ENCODE measurements around the gene L3MBTL2. TPM values are rescaled to one million over a fixed set of nuclear protein-coding genes. Genes with fewer than 3 reads are reported as not detected.

Gene L3MBTL2
- total and polyA plus RNA-seq, 4 donors, result 8.7 to 17.4 (median 12.3) TPM

DNA sequence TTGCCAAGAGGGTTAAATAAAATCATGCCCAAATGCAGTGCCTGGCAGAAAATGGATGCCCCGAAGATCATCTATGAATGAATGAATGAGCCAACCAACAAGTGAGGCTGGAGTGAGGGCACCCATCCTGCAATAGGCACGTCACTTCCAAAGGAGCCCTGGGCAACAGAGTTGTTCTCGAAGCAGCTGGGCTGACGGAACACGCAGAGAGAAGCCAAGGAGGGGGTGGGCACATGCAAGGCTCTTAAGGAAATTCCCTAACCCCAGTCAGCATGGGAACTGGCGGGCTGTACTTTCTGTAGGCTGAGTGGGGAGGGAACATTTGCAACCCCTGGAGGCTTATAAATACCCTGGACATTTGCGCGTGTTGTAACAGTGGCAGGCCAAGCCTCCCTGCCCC, 47.3 kb downstream of the L3MBTL2 start (continued):
- TF ChIP-seq, protein P1, sequence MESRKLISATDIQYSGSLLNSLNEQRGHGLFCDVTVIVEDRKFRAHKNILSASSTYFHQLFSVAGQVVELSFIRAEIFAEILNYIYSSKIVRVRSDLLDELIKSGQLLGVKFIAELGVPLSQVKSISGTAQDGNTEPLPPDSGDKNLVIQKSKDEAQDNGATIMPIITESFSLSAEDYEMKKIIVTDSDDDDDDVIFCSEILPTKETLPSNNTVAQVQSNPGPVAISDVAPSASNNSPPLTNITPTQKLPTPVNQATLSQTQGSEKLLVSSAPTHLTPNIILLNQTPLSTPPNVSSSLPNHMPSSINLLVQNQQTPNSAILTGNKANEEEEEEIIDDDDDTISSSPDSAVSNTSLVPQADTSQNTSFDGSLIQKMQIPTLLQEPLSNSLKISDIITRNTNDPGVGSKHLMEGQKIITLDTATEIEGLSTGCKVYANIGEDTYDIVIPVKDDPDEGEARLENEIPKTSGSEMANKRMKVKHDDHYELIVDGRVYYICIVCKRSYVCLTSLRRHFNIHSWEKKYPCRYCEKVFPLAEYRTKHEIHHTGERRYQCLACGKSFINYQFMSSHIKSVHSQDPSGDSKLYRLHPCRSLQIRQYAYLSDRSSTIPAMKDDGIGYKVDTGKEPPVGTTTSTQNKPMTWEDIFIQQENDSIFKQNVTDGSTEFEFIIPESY (IDR thresholded peaks at IDR 0.05), result no peak
- TF ChIP-seq RAD21 (IDR thresholded peaks at IDR 0.05), result no peak

DNA sequence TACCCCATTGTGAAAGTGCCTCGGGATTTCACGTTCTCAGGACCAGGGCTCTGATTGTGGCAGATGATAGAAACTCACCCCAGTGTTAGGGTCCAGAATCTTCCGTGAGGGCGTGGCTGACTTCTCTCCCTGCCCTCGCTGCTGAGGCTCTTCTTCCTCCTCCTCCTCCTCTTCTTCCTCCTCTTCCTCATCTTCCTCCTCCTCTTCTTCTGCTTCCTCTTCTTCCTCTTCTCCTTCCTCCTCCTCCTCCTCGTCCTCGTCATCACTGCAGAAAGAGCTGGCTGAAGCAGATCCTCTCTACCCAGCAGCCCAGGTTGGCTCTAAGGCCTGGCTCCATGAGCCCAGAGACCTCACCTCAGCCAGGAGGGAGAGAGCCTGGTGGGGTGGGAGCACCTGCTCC, 49.1 kb downstream of the L3MBTL2 start:
- H3K9ac ChIP-seq (ENCODE audit: low read depth in 1 of 2, low read length in 2 of 2), result no peak overlapping the region
- no peak overlapping the region for H3K27ac ChIP-seq (ENCODE audit: low read depth in 1 of 2, low read length in 2 of 2)
- peaks cover 16 to 86% (median 47%) of the 10 kb centered on the region in 4 donors for H3K36me3 ChIP-seq (ENCODE audit: control insufficient read depth in 4 of 4, insufficient read depth in 3 of 4, low read depth in 1 of 4, low read length in 3 of 4)
- no peak for DNase-seq (ENCODE audit: low spot score)
- no peaks in the 10 kb centered on the region for H3K27me3 ChIP-seq (ENCODE audit: control insufficient read depth in 4 of 4, insufficient read depth in 4 of 4, low read length in 3 of 4)
- H3K9me3 ChIP-seq (ENCODE audit: control insufficient read depth in 4 of 4, low read length in 3 of 4), result no peaks in the 10 kb centered on the region
- no peaks in the 10 kb centered on the region for H3K4me1 ChIP-seq (ENCODE audit: control insufficient read depth in 4 of 4, insufficient read depth in 4 of 4, low read length in 3 of 4)
- TF ChIP-seq FOXA2 (IDR thresholded peaks at IDR 0.05), result no peak
- no peak for TF ChIP-seq GABPA (IDR thresholded peaks at IDR 0.05 in 1 of 2, conservative IDR thresholded peaks at IDR 0.05 in 1 of 2)
- no peak for TF ChIP-seq YY1 (IDR thresholded peaks at IDR 0.05)
- TF ChIP-seq, protein P1 (IDR thresholded peaks at IDR 0.05), result no peak
- TF ChIP-seq EGR1 (IDR thresholded peaks at IDR 0.05; ENCODE audit: low read depth in 2 of 2), result no peak
- TF ChIP-seq REST (IDR thresholded peaks at IDR 0.05), result no peak
- no peak for TF ChIP-seq ATF3 (IDR thresholded peaks at IDR 0.05)
- no peak for TF ChIP-seq TAF1 (conservative IDR thresholded peaks at IDR 0.05)
- WGBS, result 90% methylated on average over 7 of the region's 7 CpGs
- no peak overlapping the region for H3K4me3 ChIP-seq (ENCODE audit: low read depth in 1 of 3, low read length in 3 of 3)

DNA sequence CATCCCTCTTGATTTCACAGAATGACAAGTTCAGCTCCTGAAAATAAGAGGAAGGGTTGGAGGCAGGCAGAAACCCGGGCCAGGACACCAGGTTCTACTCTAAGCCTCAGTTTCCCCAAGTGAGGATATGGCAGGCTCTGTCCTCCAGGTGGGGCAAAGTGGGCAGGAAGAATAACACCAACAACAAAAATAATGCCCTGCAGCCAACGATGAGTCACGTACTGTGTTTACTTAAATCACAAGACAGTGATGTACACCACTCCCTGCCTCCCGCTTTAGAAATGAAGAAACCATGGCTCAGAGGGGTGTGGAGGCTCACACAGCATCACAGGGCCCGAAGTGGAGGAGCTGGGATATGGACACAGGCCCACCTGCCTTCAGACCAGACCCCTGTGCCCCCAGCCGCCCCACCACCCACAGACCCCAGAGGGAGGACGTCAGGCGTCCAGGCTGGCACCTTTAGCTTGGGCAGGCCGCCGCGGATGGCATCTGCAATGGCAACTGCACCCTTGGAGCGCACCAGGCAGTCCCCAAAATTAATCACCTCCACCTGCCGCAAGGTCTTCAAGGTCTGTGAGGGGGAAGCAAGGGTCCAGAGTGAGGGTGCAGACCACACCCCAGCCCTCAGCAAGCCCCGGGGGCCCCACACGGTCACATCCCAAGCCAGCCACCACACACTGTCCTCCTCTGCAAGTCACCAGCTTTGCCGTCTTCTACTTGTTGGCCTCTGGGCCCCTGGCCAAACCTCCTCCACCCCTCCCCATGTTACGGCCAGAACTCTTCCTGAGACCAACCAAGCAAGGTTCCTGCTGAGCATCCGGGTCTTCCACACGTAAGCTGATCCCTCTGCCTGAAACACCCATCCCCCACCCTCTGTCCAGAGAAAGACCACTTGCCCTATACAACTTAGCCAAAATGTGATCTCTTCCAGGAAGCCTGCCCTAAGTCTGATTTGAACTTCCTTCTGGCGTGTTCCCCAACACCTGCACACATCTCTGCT, 51.4 kb downstream of the L3MBTL2 start:
- Histone ChIP-seq H3K27me3 (ENCODE audit: control insufficient read depth in 4 of 4, insufficient read depth in 4 of 4, low read length in 3 of 4) (no peaks in the 10 kb centered on the region), H3K36me3 (ENCODE audit: control insufficient read depth in 4 of 4, insufficient read depth in 3 of 4, low read depth in 1 of 4, low read length in 3 of 4) (peaks cover 11 to 85% (median 42%) of the 10 kb centered on the region in 4 donors), H3K4me1 (ENCODE audit: control insufficient read depth in 4 of 4, insufficient read depth in 4 of 4, low read length in 3 of 4) (no peaks in the 10 kb centered on the region), H3K27ac (ENCODE audit: low read depth in 1 of 2, low read length in 2 of 2) (no peak overlapping the region), H3K9ac (ENCODE audit: low read depth in 1 of 2, low read length in 2 of 2) (no peak overlapping the region), H3K9me3 (ENCODE audit: control insufficient read depth in 4 of 4, low read length in 3 of 4) (no peaks in the 10 kb centered on the region), H3K4me3 (ENCODE audit: low read depth in 1 of 3, low read length in 3 of 3) (no peak overlapping the region)
- 91% methylated on average over 20 of the region's 20 CpGs for WGBS
- DNase-seq (ENCODE audit: low spot score), result no peak
- TF ChIP-seq FOXA2 (IDR thresholded peaks at IDR 0.05) (no peak), CTCF (IDR thresholded peaks at IDR 0.05; ENCODE audit: low read depth, low read length, missing input control) (no peak), SP1 (IDR thresholded peaks at IDR 0.05) (no peak), HNF4G (IDR thresholded peaks at IDR 0.05) (no peak), ATF3 (IDR thresholded peaks at IDR 0.05) (no peak), REST (IDR thresholded peaks at IDR 0.05) (no peak), FOXA1 (IDR thresholded peaks at IDR 0.05) (no peak)
